ENCODE results near the gene HSPH1.
A peak's percentile ranks its signal among the peaks of the same experiment; 100 is the strongest.

HSPH1 gene

GRCh38 chr13:31161557-31162150, at the start of gene HSPH1:
Gene HSPH1, minus strand, starts transcription at chr13:31161904. Its CDS starts 322 bp downstream, at chr13:31161582.
- DNase-seq (ENCODE audit: low read depth in 1 of 2, low spot score in 1 of 2) = peak; percentile 95 to 96

GRCh38 chr13:31209841-31210210, 48.1 kb upstream of the HSPH1 start:
- DNase-seq (ENCODE audit: low read depth in 1 of 2, low spot score in 1 of 2) = no peak

- DNase-seq (ENCODE audit: low read depth in 1 of 2, low spot score in 1 of 2) = no peak
Observed at GRCh38 chr13:31209172-31209840, 47.6 kb upstream of the HSPH1 start.

GRCh38 chr13:31208559-31209122, 46.9 kb upstream of the HSPH1 start:
- no peak for DNase-seq (ENCODE audit: low read depth in 1 of 2, low spot score in 1 of 2)

GRCh38 chr13:31207661-31208552, 46.2 kb upstream of the HSPH1 start:
- no peak for DNase-seq (ENCODE audit: low read depth in 1 of 2, low spot score in 1 of 2)

GRCh38 chr13:31204592-31204991, 42.9 kb upstream of the HSPH1 start:
- no peak for DNase-seq (ENCODE audit: low read depth in 1 of 2, low spot score in 1 of 2)

GRCh38 chr13:31201341-31202031, 39.8 kb upstream of the HSPH1 start:
- no peak for DNase-seq (ENCODE audit: low read depth in 1 of 2, low spot score in 1 of 2)

- peak; percentile 16 to 18 for DNase-seq (ENCODE audit: low read depth in 1 of 2, low spot score in 1 of 2)
Observed at GRCh38 chr13:31200637-31200971, 38.9 kb upstream of the HSPH1 start.

- DNase-seq (ENCODE audit: low read depth in 1 of 2, low spot score in 1 of 2) = peak; percentile 66 to 71
Observed at GRCh38 chr13:31199849-31200636, 38.3 kb upstream of the HSPH1 start, which contains the start of gene B3GLCT. Gene B3GLCT, plus strand, starts transcription at chr13:31199975. Its CDS starts 110 bp downstream, at chr13:31200085.

- DNase-seq (ENCODE audit: low read depth in 1 of 2, low spot score in 1 of 2) = no peak
Observed at GRCh38 chr13:31199527-31199848, 37.8 kb upstream of the HSPH1 start.

- DNase-seq (ENCODE audit: low read depth in 1 of 2, low spot score in 1 of 2) = no peak
Observed at GRCh38 chr13:31198519-31198918, 36.8 kb upstream of the HSPH1 start.

- DNase-seq (ENCODE audit: low read depth in 1 of 2, low spot score in 1 of 2) = no peak
Observed at GRCh38 chr13:31196992-31197391, 35.3 kb upstream of the HSPH1 start.

GRCh38 chr13:31195616-31196015, 33.9 kb upstream of the HSPH1 start:
- no peak for DNase-seq (ENCODE audit: low read depth in 1 of 2, low spot score in 1 of 2)

GRCh38 chr13:31192306-31192705, 30.6 kb upstream of the HSPH1 start:
- DNase-seq (ENCODE audit: low read depth in 1 of 2, low spot score in 1 of 2) = no peak

- DNase-seq (ENCODE audit: low read depth in 1 of 2, low spot score in 1 of 2) = no peak
Observed at GRCh38 chr13:31191748-31192147, 30.0 kb upstream of the HSPH1 start.

GRCh38 chr13:31184981-31185645, 23.4 kb upstream of the HSPH1 start:
- DNase-seq (ENCODE audit: low read depth in 1 of 2, low spot score in 1 of 2) = no peak

- no peak for DNase-seq (ENCODE audit: low read depth in 1 of 2, low spot score in 1 of 2)
Observed at GRCh38 chr13:31184451-31184850, 22.7 kb upstream of the HSPH1 start.

- no peak for DNase-seq (ENCODE audit: low read depth in 1 of 2, low spot score in 1 of 2)
Observed at GRCh38 chr13:31182987-31183386, 21.3 kb upstream of the HSPH1 start.

- no peak for DNase-seq (ENCODE audit: low read depth in 1 of 2, low spot score in 1 of 2)
Observed at GRCh38 chr13:31179754-31180153, 18.1 kb upstream of the HSPH1 start.

GRCh38 chr13:31179241-31179640, 17.5 kb upstream of the HSPH1 start:
- DNase-seq (ENCODE audit: low read depth in 1 of 2, low spot score in 1 of 2) = no peak
